ENCODE data around the gene SUSD3. TPM values are rescaled to one million over a fixed set of nuclear protein-coding genes. Genes with fewer than 3 reads are reported as not detected.

The SUSD3 gene
- total and polyA plus RNA-seq, 2 of the 8 experiments (the other 6 are each of a cell fraction or from before 2014, with no cell fraction given), result 5.5 to 35.4 TPM

DNA sequence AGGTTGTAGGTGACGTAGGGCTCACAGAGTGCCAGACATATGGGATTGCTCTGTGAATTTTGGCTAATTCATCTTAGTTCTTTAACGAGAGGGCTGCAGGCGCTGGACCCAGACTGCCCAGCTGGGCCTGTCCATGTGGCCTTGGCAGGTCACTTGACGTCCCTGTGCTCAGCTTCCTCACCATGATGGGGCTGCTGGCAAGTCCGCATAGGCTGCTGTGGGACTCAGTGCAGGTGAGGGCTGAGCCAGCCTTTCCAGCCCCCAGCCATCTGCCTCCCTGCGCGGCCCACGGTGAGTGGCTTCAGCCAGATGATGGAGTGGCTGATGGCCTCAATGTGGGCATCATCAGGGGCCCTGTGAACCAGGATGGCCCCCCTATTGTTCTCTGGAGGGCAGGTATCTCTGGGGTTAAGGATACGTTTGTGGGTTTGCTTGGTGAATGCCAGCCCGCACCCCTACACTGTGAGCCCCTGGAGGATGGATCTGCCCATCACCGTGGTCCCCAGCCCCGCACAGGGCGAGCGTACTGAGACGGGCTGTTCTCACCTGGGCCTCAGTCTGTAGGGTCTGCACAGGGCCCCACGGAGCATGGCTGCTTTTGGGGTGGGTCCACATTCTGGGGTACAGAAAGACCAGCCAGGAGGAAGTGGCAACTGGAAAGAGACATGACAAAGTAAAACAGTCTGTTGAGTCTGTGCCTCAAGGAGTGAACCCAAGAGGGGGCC lies 41.2 kb downstream of the SUSD3 start:
- FAIRE-seq (no peak), DNase-seq (ENCODE audit: low read depth in 1 of 2, low spot score in 2 of 2) (no peak)
- POLR2A ChIA-PET (ENCODE audit: partially characterized antibody), result no interaction called here
- H3K4me1 ChIP-seq (replicated peaks in 1 of 4; ENCODE audit: control insufficient read depth in 3 of 4, insufficient read depth in 4 of 4, low read length in 3 of 4), result peaks cover 0 to 12% (median 3%) of the 10 kb centered on the region in 4 experiments; a peak in 4 of 7 replicates
- no peak overlapping the region for H2BK15ac ChIP-seq (ENCODE audit: low read length)
- H3K4ac ChIP-seq (replicated peaks; ENCODE audit: insufficient read length, low read depth, low read length), result no peak overlapping the region
- no peak overlapping the region for H4K5ac ChIP-seq (ENCODE audit: insufficient read length, low read depth, low read length)
- WGBS, 2 experiments (ENCODE audit: extremely low coverage in 1 of 2, insufficient coverage in 1 of 2, insufficient read length in 1 of 2, insufficient replicate concordance in 2 of 2, low coverage in 1 of 2, low lambda C conversion rate in 2 of 2, missing lambda C conversion rate in 1 of 2), result 92% methylated on average over 16 of the region's 16 CpGs; no CpG with 5 or more reads in 1 of the 2 experiments
- H3K27me3 ChIP-seq (replicated peaks in 1 of 4; ENCODE audit: control insufficient read depth in 3 of 4, extremely low read depth in 1 of 4, insufficient read depth in 3 of 4, low read length in 3 of 4), result no peaks in the 10 kb centered on the region; a peak in 1 of 7 replicates
- H3K4me2 ChIP-seq (ENCODE audit: insufficient read depth in 1 of 2, low read depth in 2 of 2, low read length in 2 of 2), result no peak overlapping the region
- no peak overlapping the region for H3K14ac ChIP-seq (ENCODE audit: insufficient read length)
- 0 out of 2 replicates have a peak overlapping the region, but pooled peaks have one; percentile 15 for H2AK5ac ChIP-seq (ENCODE audit: low read depth, low read length)
- H3K27ac ChIP-seq (ENCODE audit: low read depth, low read length), result no peak overlapping the region
- H4K91ac ChIP-seq (replicated peaks; ENCODE audit: insufficient read length, low read length), result no peak overlapping the region
- H2BK20ac ChIP-seq (ENCODE audit: low read length), result no peak overlapping the region
- no peaks in the 10 kb centered on the region for H3K9me3 ChIP-seq (ENCODE audit: insufficient read depth in 2 of 2, low read depth in 1 of 2, low read length in 1 of 2)
- no peak overlapping the region for H3K4me3 ChIP-seq (ENCODE audit: extremely low read depth in 1 of 4, insufficient read depth in 2 of 4, low read depth in 3 of 4, low read length in 4 of 4)
- no peak overlapping the region for H2BK120ac ChIP-seq (replicated peaks; ENCODE audit: low read depth, low read length)
- H3K18ac ChIP-seq (ENCODE audit: extremely low read depth, low read length), result no peak overlapping the region; the same call in 1 of the 2 replicates
- peaks cover 0 to 4% of the 10 kb centered on the region in 2 experiments for H4K20me1 ChIP-seq (replicated peaks in 1 of 2; ENCODE audit: control insufficient read depth in 1 of 2, insufficient read depth in 2 of 2, low read length in 2 of 2)
- H3K79me2 ChIP-seq (ENCODE audit: control insufficient read depth in 1 of 2, insufficient read depth in 2 of 2, low read length in 2 of 2), result peaks cover 0 to 7% of the 10 kb centered on the region in 2 experiments; a peak in 1 of 4 replicates
- peak overlapping the region; percentile 51; the same call in 1 of the 2 replicates for H4K8ac ChIP-seq (ENCODE audit: extremely low read depth, insufficient read depth, low read length)
- CTCF ChIA-PET (ENCODE audit: partially characterized antibody), result interaction anchor here (1.0 to 1.6 kb wide), 3 partner anchors 9 to 65 kb away, joined by 3 to 8 read pairs (median 4); no protein-coding TSS in a partner anchor
- H2BK5ac ChIP-seq (ENCODE audit: low read depth, low read length), result no peak overlapping the region
- no peak overlapping the region for H2AFZ ChIP-seq (ENCODE audit: low read length)
- H3K23me2 ChIP-seq (ENCODE audit: low read depth, low read length), result peaks cover 12% of the 10 kb centered on the region
- H3K79me1 ChIP-seq (ENCODE audit: low read depth, low read length), result no peaks in the 10 kb centered on the region
- no peak overlapping the region for H3K23ac ChIP-seq (ENCODE audit: insufficient read length)
- no peaks in the 10 kb centered on the region for H3K36me3 ChIP-seq (ENCODE audit: control insufficient read depth in 2 of 4, insufficient read depth in 4 of 4, low read length in 3 of 4)
- H2BK12ac ChIP-seq (ENCODE audit: low read depth, low read length), result 0 out of 2 replicates have a peak overlapping the region, but pooled peaks have one; percentile 23
- H3K9ac ChIP-seq (replicated peaks in 1 of 4; ENCODE audit: extremely low read depth in 1 of 4, low read depth in 3 of 4, low read length in 3 of 4), result no peak overlapping the region
- H3K56ac ChIP-seq (replicated peaks; ENCODE audit: insufficient read length, low read depth, low read length), result no peak overlapping the region
- no peak for TF ChIP-seq TBP (IDR thresholded peaks at IDR 0.05; ENCODE audit: low read depth, low read length)
- TF ChIP-seq SP1 (IDR thresholded peaks at IDR 0.05; ENCODE audit: low read depth, low read length), result no peak
- no peak for TF ChIP-seq RXRA (IDR thresholded peaks at IDR 0.05; ENCODE audit: insufficient read depth, low read depth, low read length)
- no peak for TF ChIP-seq SAP30 (IDR thresholded peaks at IDR 0.05; ENCODE audit: insufficient read depth, insufficient replicate concordance, low read length)
- TF ChIP-seq JUN (IDR thresholded peaks at IDR 0.05; ENCODE audit: low read depth, low read length), result no peak
- no peak for TF ChIP-seq ASH2L (IDR thresholded peaks at IDR 0.05; ENCODE audit: low read length)
- TF ChIP-seq CREB1 (IDR thresholded peaks at IDR 0.05), result no peak
- TF ChIP-seq SP2 (IDR thresholded peaks at IDR 0.05; ENCODE audit: low read length), result no peak
- no peak for TF ChIP-seq CBX8 (IDR thresholded peaks at IDR 0.05; ENCODE audit: borderline replicate concordance, low read depth, low read length)
- no peak for TF ChIP-seq CBX5 (IDR thresholded peaks at IDR 0.05; ENCODE audit: low read depth, low read length)
- TF ChIP-seq PHF8 (conservative IDR thresholded peaks at IDR 0.05; ENCODE audit: low read depth, low read length), result no peak
- no peak for TF ChIP-seq EP300 (IDR thresholded peaks at IDR 0.05; ENCODE audit: borderline replicate concordance in 1 of 2, low read depth in 2 of 2, low read length in 2 of 2)

All from H1 (cell line).